ENCODE data around the gene SH3RF3.

SH3RF3 gene

GRCh38 chr2:109545828-109546713, 417.1 kb downstream of the SH3RF3 start:
- no peak for DNase-seq

- no peak for DNase-seq
Measured at GRCh38 chr2:109547280-109547679, 418.3 kb downstream of the SH3RF3 start.

GRCh38 chr2:109549016-109549590, 420.1 kb downstream of the SH3RF3 start:
- DNase-seq: no peak
